Measurements from ENCODE around the gene FOSB. TPM values are rescaled to one million over a fixed set of nuclear protein-coding genes. Genes with fewer than 3 reads are reported as not detected.

Gene FOSB
- total and polyA plus RNA-seq, 9 of the 15 experiments (the other 6 are each of a cell fraction or from before 2014, with no cell fraction given), result 0.11 to 2.7 (median 0.73) TPM

GRCh38 chr19:45508417-45508860, 40.6 kb downstream of the FOSB start (continued):
- TF ChIP-seq ARID4B (CRISPR knock-in tag; IDR thresholded peaks at IDR 0.05), result peak; percentile 13; the same call in 1 of the 2 replicates
- peak in 1 of 2 experiments; percentile 39; a peak in 1 of 4 replicates for TF ChIP-seq HDAC1 (IDR thresholded peaks at IDR 0.05)
- TF ChIP-seq TCF7 (IDR thresholded peaks at IDR 0.05; ENCODE audit: borderline replicate concordance), result 0 out of 2 replicates have a peak, but pooled peaks have one; percentile 37
- no peak for TF ChIP-seq ZNF449 (CRISPR knock-in tag; IDR thresholded peaks at IDR 0.05)
- peak; percentile 23 for TF ChIP-seq FIP1L1 (IDR thresholded peaks at IDR 0.05; ENCODE audit: low read depth, low read length, poor library complexity, severe bottlenecking)
- TF ChIP-seq PRDM10 (IDR thresholded peaks at IDR 0.05; ENCODE audit: partially characterized antibody), result peak; percentile 17
- TF ChIP-seq RBFOX2 (IDR thresholded peaks at IDR 0.05; ENCODE audit: low read depth, low read length), result peak; percentile 83
- peak; percentile 79 for TF ChIP-seq POLR2G (IDR thresholded peaks at IDR 0.05; ENCODE audit: low read depth, low read length)
- TF ChIP-seq ESRRA (IDR thresholded peaks at IDR 0.05; ENCODE audit: borderline replicate concordance, low read depth), result peak; percentile 22; the same call in 1 of the 2 replicates
- TF ChIP-seq TFAP4 (CRISPR knock-in tag; IDR thresholded peaks at IDR 0.05; ENCODE audit: borderline replicate concordance), result peak; percentile 72; the same call in 1 of the 2 replicates
- TF ChIP-seq ZNF217 (CRISPR knock-in tag; IDR thresholded peaks at IDR 0.05), result no peak
- TF ChIP-seq UBTF (IDR thresholded peaks at IDR 0.05; ENCODE audit: borderline replicate concordance in 1 of 2, low read depth in 2 of 2, low read length in 2 of 2), result 0 out of 4 replicates have a peak, but pooled peaks of 1 of the 2 experiments have one; percentile 25
- peak; percentile 67 for TF ChIP-seq DACH1 (IDR thresholded peaks at IDR 0.05; ENCODE audit: partially characterized antibody)
